GM21528 (cell line): Measurements from ENCODE around the gene EPHB6.

Experiments
- ATAC-seq: cut with Tn5 transposase; IDR thresholded peaks from one replicate; pipeline ENCODE4 v1.9.1; 2021; ENCODE audit warnings: mild to moderate bottlenecking, moderate library complexity; ENCODE audit not compliant: unreplicated experiment, low FRiP score

The EPHB6 gene

GRCh38 chr7:142894112-142894984, 39.5 kb downstream of the EPHB6 start:
- ATAC-seq = no peak

DNA sequence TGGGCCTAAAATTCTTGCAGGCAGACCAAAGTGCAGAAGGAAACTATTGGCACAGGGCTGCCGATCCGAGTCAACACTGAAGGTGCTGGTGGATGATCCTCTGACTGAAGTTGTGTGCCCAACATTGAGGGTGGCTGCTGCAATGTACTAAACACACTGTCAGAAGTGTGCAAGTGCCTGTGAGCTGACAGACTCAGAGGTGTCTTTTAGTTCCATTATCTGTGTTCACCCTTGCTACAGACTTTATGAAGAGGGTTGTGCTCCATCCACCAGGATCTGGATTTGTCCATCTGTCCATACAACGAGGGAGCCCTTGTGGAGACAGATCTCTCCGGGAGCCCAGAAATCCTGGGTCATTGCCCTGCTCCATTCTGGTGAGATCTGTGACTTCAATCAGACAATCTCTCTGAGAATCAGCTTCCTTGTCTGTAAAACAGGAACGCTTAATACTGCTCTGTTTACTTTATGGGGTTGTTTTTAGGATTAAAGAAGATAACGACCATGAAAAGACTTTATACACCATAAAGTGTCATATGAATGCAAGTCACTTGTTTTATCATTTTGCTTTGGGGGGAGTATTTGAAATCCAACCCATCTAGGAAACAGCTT, 40.2 kb downstream of the EPHB6 start:
- ATAC-seq = no peak

DNA sequence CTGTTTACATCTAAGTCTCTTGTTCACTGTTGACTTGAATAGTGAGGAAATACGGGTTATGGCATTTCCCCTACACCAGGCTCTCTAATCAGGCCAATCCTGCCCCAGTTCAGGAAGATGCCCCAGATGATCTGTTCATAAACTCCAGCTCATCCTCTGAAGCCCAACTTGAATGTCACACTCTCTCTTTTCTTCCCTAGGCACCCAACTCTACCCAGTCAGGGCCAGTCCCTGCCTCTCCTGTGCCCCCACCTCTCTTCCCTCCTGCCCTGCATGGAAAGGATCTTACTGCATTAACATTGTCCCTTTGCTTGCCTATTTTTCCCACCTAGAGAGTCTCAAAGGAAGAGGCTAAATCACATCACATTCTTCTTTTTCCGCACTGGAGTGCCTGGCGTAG, 41.3 kb downstream of the EPHB6 start:
- ATAC-seq = no peak

GRCh38 chr7:142896741-142897379, 42.0 kb downstream of the EPHB6 start:
- ATAC-seq = no peak

DNA sequence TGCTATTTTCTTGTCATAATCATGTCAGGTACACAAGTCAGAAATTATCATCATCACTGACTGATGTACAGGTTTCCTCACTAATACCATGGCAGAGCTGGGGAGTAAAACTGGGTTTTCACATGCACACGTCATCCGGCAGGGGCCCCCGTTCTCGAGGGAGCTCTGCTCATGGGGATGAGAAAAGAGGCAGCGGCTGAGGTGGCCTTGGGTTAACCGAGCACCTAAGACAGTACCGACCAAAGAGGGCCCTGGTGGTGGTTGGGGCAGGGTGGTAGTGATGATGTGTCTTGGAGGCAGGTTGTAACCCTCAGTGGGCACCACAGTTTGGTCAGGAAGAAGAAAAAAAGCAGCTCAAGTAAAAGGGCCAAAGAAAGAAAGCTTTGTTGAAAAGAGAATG, 42.8 kb downstream of the EPHB6 start:
- no peak for ATAC-seq

DNA sequence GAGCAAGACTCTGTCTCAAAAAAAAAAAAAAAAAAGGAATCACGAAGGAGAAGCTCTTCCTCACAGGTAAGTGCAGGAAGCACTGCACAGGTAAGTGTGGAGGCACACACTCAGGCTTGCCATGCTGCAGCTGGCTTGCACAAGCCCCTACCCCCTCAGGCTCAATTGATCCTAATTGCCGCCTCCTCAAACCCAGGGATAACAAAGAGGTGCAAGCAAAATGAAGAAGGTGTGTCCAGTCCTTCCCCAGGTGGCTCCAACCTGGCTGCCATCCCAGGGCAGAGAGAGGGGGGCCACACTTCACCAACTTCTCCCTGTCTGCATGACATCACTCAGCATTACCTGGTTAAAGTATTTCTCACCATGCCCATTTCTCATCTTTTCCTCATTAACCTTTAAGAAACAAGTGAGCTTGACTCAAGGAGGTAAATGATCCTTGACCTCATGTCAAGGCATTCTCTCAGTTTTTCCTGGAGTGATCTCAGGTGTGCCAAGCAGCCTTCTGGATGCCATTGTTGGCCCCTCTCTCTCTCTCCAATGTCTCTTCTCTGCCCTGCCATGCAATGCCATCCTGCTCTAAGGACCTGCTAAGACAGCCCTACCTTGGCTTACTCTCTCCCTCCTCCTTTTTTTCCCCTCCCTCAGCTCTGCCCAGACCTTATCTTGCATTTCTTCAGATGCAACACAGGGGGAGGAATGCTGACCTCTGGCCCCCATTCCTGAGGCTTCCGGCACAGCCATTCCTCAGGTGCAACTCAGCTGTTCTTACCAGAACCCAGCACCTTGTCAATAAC, 43.7 kb downstream of the EPHB6 start:
- no peak for ATAC-seq

DNA sequence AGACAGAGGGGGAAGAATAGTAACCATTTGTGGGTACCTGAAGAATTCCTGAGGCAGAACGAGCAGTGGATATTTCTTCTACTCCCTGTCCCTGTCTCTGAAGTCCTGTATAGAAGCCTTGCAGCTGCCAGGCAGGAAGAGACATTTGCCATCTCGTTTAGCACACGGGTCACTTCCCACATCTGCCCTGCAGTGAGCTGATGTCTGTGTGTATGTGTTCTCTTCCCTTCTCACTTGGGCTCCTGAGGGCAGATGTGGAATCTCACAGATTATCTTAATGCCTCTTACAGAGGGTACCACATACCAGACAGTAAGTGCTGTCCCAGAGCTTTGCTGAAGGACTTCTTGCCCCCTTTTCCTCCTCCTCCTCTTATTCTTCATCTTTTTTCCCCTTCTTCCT, 44.8 kb downstream of the EPHB6 start:
- ATAC-seq = no peak

DNA sequence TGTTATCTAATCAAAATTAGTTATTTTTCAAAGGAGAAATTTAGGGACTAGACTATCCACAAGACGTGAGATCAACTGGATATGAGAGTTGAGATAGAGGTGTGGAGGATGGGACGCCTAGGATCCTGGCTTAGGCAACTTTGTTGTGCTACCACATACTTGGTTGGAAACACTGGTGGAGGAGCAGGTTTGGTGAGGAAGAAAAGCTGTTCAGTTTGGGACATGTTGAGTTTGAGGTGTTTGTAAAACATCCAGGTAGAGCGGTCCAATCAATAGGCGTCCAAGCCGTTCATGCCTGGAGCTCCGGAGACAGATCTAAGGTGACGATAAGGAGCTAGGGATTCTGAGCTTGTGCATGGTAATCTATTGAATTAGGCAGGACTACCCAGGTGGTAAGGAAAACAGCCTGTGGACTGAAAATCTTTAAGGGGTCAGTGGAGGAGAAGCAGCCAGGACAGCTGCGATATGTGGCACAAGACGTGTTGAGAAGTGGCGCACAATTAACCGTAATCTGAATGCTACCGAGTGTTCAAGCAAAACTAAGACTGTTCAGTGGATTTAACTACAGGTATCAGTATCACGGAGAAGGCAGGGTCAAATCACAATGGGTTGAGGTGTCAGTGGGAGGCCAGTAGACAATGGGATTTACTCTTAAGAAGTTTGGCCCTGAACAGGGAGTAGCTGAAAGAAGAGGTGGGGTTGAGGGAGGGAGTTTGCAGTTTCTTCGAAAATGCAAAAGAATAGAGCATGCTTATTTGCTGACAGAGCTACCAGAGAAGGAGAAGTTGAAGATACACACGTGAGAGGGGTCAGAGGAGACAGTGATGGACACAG, 46.8 kb downstream of the EPHB6 start:
- no peak for ATAC-seq

DNA sequence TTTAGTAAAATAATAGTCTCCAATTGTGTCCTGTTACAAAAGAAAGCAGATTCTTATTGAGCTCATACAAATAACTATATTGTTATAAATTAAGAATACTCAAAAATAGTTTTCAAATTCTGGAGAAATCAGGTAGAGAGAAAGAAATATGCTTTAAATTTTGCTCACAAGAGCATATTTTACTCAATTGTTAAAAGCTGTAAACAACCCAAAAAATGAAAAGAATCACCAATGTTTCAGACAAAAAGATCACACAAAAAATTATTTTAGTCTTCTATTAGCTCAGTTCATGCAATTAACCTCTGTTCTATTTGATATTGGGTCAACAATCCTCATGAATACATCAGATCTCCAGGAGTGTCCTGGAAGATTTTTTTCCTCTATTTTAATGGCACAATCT, 49.3 kb downstream of the EPHB6 start:
- ATAC-seq = no peak

DNA sequence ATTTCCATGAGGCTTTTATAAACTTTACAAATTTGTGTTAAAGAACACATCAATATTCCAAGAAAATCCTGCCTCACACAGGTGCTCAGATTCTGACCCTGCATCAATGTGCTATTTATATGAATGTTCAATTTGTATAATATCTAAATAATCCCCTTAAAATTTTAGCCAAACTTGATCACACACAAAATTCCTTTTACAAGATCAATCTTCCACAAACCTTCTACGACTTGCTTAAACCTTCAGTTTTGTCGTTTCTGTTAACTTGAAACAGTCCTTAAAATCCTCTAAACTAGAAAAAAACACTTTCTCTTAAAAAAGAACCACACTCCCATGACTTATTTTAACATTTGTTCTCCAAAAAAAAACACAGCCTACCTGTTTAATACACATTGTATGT, 50.9 kb downstream of the EPHB6 start:
- ATAC-seq = no peak

GRCh38 chr7:142906643-142907042, 51.8 kb downstream of the EPHB6 start:
- ATAC-seq = no peak

GRCh38 chr7:142908290-142908689, 53.4 kb downstream of the EPHB6 start:
- ATAC-seq = no peak

DNA sequence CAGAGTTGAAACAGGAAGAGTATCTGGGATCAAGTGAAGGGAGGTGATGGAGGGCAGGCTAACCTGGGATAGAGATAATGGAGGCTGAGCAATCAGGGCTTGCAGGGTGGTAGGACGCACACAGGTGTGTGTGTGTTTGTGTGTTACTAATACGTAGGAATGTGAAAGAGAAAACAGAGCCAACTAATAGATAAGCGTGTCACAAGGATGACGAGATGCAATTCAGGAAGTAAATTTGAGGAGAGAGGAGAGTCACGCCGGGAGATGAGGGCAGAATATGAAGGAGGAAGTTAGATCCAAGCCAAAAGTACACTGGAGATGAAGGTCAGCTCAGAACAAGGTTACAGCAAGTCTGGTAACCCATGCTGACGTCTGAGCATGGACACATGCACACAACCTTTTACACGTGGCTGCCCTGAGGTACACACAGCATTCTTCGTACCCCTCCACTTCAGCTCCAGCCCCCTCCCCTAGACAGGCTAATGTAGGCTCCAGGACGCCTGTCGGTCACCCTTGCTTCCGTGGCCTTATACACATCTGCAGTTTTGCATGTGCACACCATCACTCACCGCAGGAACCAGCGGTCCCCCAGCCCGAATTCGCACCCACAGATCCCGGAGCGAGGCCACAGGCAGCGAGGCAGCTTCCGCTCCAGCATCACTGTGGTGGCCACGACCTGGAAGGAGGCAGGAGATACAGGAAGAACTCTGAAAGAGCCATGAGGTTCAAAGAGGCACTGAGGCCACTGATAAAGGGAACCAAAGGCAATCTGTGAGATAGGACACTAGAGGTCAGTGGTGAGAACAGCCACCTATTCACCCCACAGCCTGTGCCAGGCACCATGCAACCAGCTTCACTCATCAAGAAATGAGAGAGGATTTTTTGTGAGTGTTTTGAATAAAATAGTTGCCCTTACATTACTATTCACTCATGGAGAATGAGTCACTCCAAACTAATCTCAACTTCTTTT, 54.3 kb downstream of the EPHB6 start:
- ATAC-seq = no peak

GRCh38 chr7:142910031-142910433, 55.2 kb downstream of the EPHB6 start:
- ATAC-seq = no peak

GRCh38 chr7:142910481-142910880, 55.6 kb downstream of the EPHB6 start:
- ATAC-seq = no peak

DNA sequence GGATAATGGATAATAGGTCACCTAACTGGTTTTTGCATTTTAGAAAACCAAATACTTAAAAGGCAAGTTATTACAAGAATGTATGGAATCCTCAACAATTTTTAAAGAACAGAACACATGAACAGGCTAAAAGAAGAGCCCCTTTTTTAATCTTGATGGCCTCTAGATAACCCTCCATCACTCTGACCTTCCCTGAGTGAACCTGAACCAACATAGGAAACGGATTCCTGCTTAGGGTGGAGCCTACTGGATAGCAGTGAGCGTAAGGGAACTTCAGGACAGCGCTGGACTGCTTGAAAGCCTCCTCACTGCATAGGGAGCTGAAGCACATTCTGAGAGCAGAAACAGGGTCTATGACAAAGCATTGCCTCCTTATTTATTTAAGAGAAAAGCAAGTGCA, 58.2 kb downstream of the EPHB6 start:
- no peak for ATAC-seq

GRCh38 chr7:142913566-142913965, 58.7 kb downstream of the EPHB6 start:
- no peak for ATAC-seq

GRCh38 chr7:142914121-142914520, 59.2 kb downstream of the EPHB6 start:
- ATAC-seq = no peak

DNA sequence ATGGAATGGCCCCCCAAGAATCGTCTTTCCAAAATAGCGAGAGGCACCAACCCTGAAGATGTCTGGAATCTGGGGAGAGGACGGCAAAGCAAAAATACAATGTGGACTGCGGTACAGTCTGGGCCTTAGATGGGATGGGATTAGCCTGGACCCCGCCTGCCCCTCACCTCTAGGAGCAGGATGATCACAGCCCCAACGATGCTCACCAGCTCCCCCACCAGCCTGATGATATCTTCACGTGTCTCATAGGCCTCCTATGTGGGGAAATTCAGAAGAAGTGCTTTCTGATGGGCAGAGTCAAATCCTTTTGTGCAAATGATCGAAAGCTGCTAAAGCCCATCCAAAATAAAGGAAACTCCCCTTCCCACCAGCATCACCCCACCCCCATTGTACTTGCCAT, 60.4 kb downstream of the EPHB6 start:
- ATAC-seq = no peak
